Left lung (tissue), 10 donors: ENCODE results near the gene RAB31. TPM values are rescaled to one million over a fixed set of nuclear protein-coding genes. Genes with fewer than 3 reads are reported as not detected.
A peak's percentile ranks its signal among the peaks of the same experiment; 100 is the strongest.

Experiments
- ATAC-seq: fragments of 200-7000 bp; cut with Tn5 transposase; one replicate; pipeline ENCODE4 v1.9.1; 2020; ENCODE audit warnings: moderate library complexity
- DNase-seq, 4 donors: peaks; one replicate each; pipeline ENCODE4 v3.0.0-alpha.2; 2013 to 2020
- H3K27ac ChIP-seq, 2 donors: fragments of 200-600 bp; sonication (generic) in 1 of 2; one replicate each; pipeline versions ENCODE4 v1.5.0 to v1.8.0; 2020 to 2021
- H3K27me3 ChIP-seq, 2 donors: fragments of 200-600 bp; sonication (generic) in 1 of 2; one replicate each; pipeline versions ENCODE4 v1.5.0 to v1.8.0; 2020 to 2021
- H3K36me3 ChIP-seq, 2 donors: fragments of 200-600 bp; sonication (generic) in 1 of 2; one replicate each; pipeline versions ENCODE4 v1.5.0 to v1.8.0; 2020 to 2021
- H3K4me1 ChIP-seq, 2 donors: fragments of 200-600 bp; one replicate each; pipeline ENCODE4 v1.8.0; 2021
- H3K4me3 ChIP-seq, 2 donors: fragments of 200-600 bp; sonication (generic) in 1 of 2; one replicate each; pipeline versions ENCODE4 v1.5.0 to v1.8.0; 2020 to 2021; ENCODE audit warnings: mild to moderate bottlenecking in 1 of 2
- H3K9me3 ChIP-seq, 2 donors: fragments of 200-600 bp; sonication (generic) in 1 of 2; one replicate each; pipeline versions ENCODE4 v1.5.0 to v1.8.0; 2020 to 2021
- intact Hi-C, 2 donors: fragments of 100-400 bp; cut with DNase I; formaldehyde crosslinking; loops; one replicate each; pipeline versions ENCODE4 v1.11.2 to v1.14.2; 2022
- polyA plus RNA-seq, 6 donors: library from polyadenylated mRNA; unstranded; fragments of 120-200 nt; gene quantifications; one replicate each; pipeline ENCODE4 v1.2.1, GENCODE V29; 2013; ENCODE audit not compliant: insufficient read length in 6 of 6
- total RNA-seq, 2 donors: library from RNA; stranded (reverse); fragmentation: NEBNext Ultra II Directional; extraction: Animal tissue kit (Norgen Biotek cat#: 25700); gene quantifications; one replicate each; pipeline ENCODE4 v1.2.1, GENCODE V29; 2021
- TF ChIP-seq, protein P1 (sequence below), 2 donors: fragments of 200-600 bp; sonication (generic) in 1 of 2; IDR thresholded peaks; one replicate each; pipeline versions ENCODE4 v1.5.0 to v1.8.0; 2021; ENCODE audit warnings: antibody characterized with exemption in 2 of 2
- donor health status: DM: no; HTN: yes; CAD: no.
- donor health status: DM: no; HTN: no; CAD: no.

RAB31 gene
- total and polyA plus RNA-seq, 8 donors, result 30.3 to 135 (median 37.3) TPM

- Histone ChIP-seq H3K4me3 (no peak overlapping the region), H3K27ac (peak overlapping the region in 1 of 2 donors; percentile 15), H3K4me1 (peaks cover 3 to 80% of the 10 kb centered on the region in 2 donors), H3K9me3 (no peaks in the 10 kb centered on the region), H3K36me3 (no peaks in the 10 kb centered on the region), H3K27me3 (no peaks in the 10 kb centered on the region)
- TF ChIP-seq, protein P1, sequence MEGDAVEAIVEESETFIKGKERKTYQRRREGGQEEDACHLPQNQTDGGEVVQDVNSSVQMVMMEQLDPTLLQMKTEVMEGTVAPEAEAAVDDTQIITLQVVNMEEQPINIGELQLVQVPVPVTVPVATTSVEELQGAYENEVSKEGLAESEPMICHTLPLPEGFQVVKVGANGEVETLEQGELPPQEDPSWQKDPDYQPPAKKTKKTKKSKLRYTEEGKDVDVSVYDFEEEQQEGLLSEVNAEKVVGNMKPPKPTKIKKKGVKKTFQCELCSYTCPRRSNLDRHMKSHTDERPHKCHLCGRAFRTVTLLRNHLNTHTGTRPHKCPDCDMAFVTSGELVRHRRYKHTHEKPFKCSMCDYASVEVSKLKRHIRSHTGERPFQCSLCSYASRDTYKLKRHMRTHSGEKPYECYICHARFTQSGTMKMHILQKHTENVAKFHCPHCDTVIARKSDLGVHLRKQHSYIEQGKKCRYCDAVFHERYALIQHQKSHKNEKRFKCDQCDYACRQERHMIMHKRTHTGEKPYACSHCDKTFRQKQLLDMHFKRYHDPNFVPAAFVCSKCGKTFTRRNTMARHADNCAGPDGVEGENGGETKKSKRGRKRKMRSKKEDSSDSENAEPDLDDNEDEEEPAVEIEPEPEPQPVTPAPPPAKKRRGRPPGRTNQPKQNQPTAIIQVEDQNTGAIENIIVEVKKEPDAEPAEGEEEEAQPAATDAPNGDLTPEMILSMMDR (IDR thresholded peaks at IDR 0.05), result no peak
- DNase-seq (no peak), ATAC-seq (no peak)
- intact Hi-C loops, result no loop called here
Observed at GRCh38 chr18:9755110-9755509, 47.0 kb downstream of the RAB31 start.

DNA sequence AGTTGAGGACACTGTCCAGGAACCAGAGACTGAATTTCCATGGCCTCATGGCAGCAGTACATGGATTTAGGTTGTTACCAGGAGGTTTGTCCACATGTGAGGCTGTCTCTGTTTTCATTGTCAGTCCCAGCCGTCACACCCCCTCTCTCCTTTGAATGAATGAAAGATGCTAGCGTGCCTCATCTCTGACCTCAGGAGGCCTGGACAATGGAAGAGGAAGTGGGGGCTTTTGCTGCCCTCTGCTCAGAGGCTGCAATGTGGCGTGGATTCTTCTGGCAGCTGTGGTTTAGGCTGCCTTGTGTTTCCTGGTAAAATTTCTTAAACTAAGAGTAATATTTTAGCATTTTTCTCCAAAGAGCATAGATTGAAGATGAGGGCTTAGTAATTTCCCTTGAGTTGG, 47.5 kb downstream of the RAB31 start:
- no peaks in the 10 kb centered on the region for H3K36me3 ChIP-seq
- DNase-seq (peak in 1 of 4 donors; percentile 59), ATAC-seq (peak; percentile 57)
- H3K4me3 ChIP-seq, result no peak overlapping the region
- TF ChIP-seq, protein P1 (IDR thresholded peaks at IDR 0.05), result no peak
- intact Hi-C loops, result no loop called here
- no peaks in the 10 kb centered on the region for H3K9me3 ChIP-seq
- peak overlapping the region in 1 of 2 donors; percentile 15 for H3K27ac ChIP-seq
- H3K4me1 ChIP-seq, result peaks cover 3 to 80% of the 10 kb centered on the region in 2 donors
- H3K27me3 ChIP-seq, result no peaks in the 10 kb centered on the region

DNA sequence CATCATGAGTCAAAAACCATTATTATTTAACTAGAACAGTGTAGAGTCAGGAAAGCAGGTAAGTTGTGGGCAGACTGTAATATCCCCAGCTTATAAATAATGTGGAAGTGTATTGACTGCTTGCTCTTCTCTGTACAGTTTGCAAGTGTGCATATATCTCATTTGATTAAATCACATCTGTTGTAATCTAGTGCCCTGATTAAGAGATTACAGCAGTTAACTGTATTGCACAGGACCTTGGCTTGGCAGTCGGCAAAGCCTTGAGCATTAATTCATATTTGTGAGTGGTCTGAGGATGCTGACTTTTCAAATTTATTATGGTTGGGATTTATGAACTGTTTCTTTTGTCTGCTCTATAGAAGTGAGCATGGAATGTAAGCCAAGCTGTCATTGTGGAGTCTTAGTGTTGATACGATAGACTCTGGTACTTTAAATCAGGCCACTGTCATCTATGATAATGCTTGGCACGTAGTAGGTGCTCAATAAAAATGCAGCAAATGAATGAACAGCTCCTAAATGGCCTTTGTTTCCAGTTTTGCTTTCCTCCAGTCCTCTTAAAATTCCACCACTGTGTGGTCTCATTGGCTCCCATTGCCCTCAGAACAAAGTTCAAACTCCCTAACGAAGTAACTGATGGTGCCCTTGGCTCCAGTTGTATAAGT, 48.3 kb downstream of the RAB31 start:
- peaks cover 3 to 79% of the 10 kb centered on the region in 2 donors for H3K4me1 ChIP-seq
- no peaks in the 10 kb centered on the region for H3K9me3 ChIP-seq
- TF ChIP-seq, protein P1 (IDR thresholded peaks at IDR 0.05), result no peak
- no peak for DNase-seq
- peak overlapping the region in 1 of 2 donors; percentile 15 for H3K27ac ChIP-seq
- ATAC-seq, result no peak
- H3K4me3 ChIP-seq, result no peak overlapping the region
- H3K27me3 ChIP-seq, result no peaks in the 10 kb centered on the region
- no peaks in the 10 kb centered on the region for H3K36me3 ChIP-seq
- intact Hi-C loops, result no loop called here

GRCh38 chr18:9756933-9757470, 48.9 kb downstream of the RAB31 start:
- TF ChIP-seq, protein P1 (IDR thresholded peaks at IDR 0.05), result no peak
- DNase-seq, result no peak
- H3K36me3 ChIP-seq, result no peaks in the 10 kb centered on the region
- H3K27ac ChIP-seq, result peak overlapping the region in 1 of 2 donors; percentile 15
- intact Hi-C loops, result no loop called here
- H3K27me3 ChIP-seq, result no peaks in the 10 kb centered on the region
- ATAC-seq, result no peak
- H3K4me1 ChIP-seq, result peaks cover 3 to 80% of the 10 kb centered on the region in 2 donors
- H3K9me3 ChIP-seq, result no peaks in the 10 kb centered on the region
- no peak overlapping the region for H3K4me3 ChIP-seq

DNA sequence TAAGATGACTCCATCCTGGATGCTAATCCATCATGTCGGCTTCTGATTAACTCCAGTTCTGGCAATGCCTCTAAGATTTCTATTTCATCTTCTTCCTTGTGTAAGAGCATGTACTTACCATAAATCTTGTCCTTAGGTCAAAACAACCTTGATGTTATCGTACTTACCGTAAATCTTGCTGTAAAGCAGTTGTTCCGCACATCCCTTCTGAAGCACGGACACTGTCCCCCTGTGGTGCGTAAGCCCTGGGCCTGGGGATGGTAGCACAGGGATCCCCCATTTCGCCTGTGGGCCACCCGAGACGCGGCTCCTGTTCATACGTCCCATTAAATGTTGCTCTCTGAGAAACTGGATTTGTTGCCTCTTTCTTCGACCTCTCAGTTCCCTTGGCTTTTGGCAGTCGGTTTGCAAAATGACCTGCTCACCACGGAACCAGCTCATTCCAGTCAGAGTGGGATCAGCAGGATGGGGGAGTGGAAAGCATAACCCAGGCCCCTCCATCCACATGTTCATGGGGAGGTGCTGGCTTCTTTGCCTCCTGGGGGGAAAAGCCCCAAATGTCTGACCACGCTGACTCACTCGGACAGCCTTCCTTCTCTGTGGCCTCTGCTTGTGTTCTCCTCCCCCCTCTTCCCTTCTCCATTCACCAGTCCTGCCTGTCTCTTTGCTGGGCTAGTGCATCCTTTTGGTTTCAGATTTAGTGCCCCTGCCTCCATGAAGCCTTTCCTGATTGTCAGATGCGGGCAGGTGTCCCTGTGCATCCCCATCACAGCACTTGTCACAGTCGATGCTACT, 49.9 kb downstream of the RAB31 start:
- peaks cover 3 to 87% of the 10 kb centered on the region in 2 donors for H3K4me1 ChIP-seq
- peak overlapping the region in 1 of 2 donors; percentile 66 for H3K27ac ChIP-seq
- H3K27me3 ChIP-seq, result no peaks in the 10 kb centered on the region
- H3K9me3 ChIP-seq, result no peaks in the 10 kb centered on the region
- intact Hi-C loops, result no loop called here
- H3K4me3 ChIP-seq, result no peak overlapping the region
- H3K36me3 ChIP-seq, result no peaks in the 10 kb centered on the region
- TF ChIP-seq, protein P1 (IDR thresholded peaks at IDR 0.05), result no peak
- peak in 1 of 4 donors; percentile 46 for DNase-seq
- ATAC-seq, result peak; percentile 20
